Measurements from ENCODE around the gene TOP2A.
"Not testable (repeated sequence)": the region's sequence is repeated elsewhere in the genome, so short reads cannot be mapped to it uniquely, and the experiment has no call there.

DNA sequence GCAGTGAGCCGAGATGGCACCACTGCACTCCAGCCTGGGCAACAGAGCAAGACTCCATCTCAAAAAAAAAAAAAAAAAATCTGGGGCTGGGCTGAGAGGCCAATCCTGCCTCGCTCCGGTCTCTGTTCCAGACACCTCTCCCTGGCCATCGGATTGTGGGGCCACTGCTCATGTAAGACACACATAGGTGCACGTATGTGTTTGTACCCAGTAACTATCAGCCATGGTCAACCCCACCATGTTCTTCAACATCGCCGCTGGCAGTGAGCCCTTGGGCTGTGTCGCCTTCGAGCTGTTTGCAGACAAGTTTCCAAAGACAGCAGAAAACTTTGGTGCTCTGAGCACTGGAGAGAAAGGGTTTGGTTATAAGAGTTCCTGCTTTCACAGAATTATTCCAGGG lies 50.0 kb downstream of the TOP2A start:
- TF ChIP-seq FOXA1 (IDR thresholded peaks at IDR 0.05); SP1 (IDR thresholded peaks at IDR 0.05); FOXK2 (IDR thresholded peaks at IDR 0.05); SUZ12 (IDR thresholded peaks at IDR 0.05); ELF4 (IDR thresholded peaks at IDR 0.05); NFRKB (IDR thresholded peaks at IDR 0.05); ZNF384 (IDR thresholded peaks at IDR 0.05); HDGF (IDR thresholded peaks at IDR 0.05; ENCODE audit: borderline replicate concordance); BHLHE40 (IDR thresholded peaks at IDR 0.05; ENCODE audit: borderline replicate concordance); FOXM1 (IDR thresholded peaks at IDR 0.05; ENCODE audit: borderline replicate concordance); TARDBP (IDR thresholded peaks at IDR 0.05); ARNT (IDR thresholded peaks at IDR 0.05); LEF1 (IDR thresholded peaks at IDR 0.05; ENCODE audit: borderline replicate concordance); CTBP1 (IDR thresholded peaks at IDR 0.05; ENCODE audit: borderline replicate concordance): not testable (repeated sequence)

Measured in HEK293T (cell line).